CD4-positive, alpha-beta memory T cell (primary cell): ENCODE data around the gene MRPL28. TPM values are rescaled to one million over a fixed set of nuclear protein-coding genes. Genes with fewer than 3 reads are reported as not detected.
A peak's percentile ranks its signal among the peaks of the same experiment; 100 is the strongest.
"Not testable (repeated sequence)": the region's sequence is repeated elsewhere in the genome, so short reads cannot be mapped to it uniquely, and the experiment has no call there.

Source experiments
- CTCF ChIA-PET: fragments of 350-600 bp; sonication (Branson Sonifier 250); formaldehyde crosslinking; loops from one replicate; lab custom pipeline; 2021; ENCODE audit warnings: inconsistent platforms; ENCODE audit not compliant: partially characterized antibody; lab: Charles Lee
- POLR2A ChIA-PET: fragments of 350-600 bp; sonication (Branson Sonifier 250); formaldehyde crosslinking; loops from one replicate; lab custom pipeline; 2021; ENCODE audit not compliant: partially characterized antibody; lab: Charles Lee
- DNase-seq, 5 donors: peaks; one replicate each; pipeline versions ENCODE4 v3.0.0 to v3.0.0-alpha.2; 2020 to 2022; ENCODE audit warnings: mixed read lengths in 1 of 5
- H3K27ac ChIP-seq: one replicate; pipeline ENCODE4 v1.7.0; 2013; ENCODE audit warnings: low read depth, low read length
- H3K27me3 ChIP-seq: 2 replicates; pipeline ENCODE4 v1.7.0; 2013; ENCODE audit warnings: mild to moderate bottlenecking, low read length, moderate library complexity; ENCODE audit not compliant: insufficient read depth
- H3K36me3 ChIP-seq: 2 replicates; pipeline ENCODE4 v1.7.0; 2013; ENCODE audit warnings: mild to moderate bottlenecking, low read length, moderate library complexity; ENCODE audit not compliant: insufficient read depth
- H3K4me1 ChIP-seq: 2 replicates; pipeline ENCODE4 v1.7.0; 2013; ENCODE audit warnings: mild to moderate bottlenecking, low read length, moderate library complexity; ENCODE audit not compliant: insufficient read depth
- H3K4me3 ChIP-seq, 2 donors: one replicate each; pipeline ENCODE4 v1.7.0; 2013; ENCODE audit warnings: low read length in 2 of 2, mild to moderate bottlenecking in 1 of 2
- H3K9me3 ChIP-seq, 2 donors: one replicate each; pipeline ENCODE4 v1.7.0; 2013; ENCODE audit warnings: low read length in 2 of 2, control low read depth in 1 of 2; ENCODE audit not compliant: control insufficient read depth in 1 of 2
- H3K27ac Mint-ChIP-seq, 7 donors: one replicate each; pipeline ENCODE4 v1.8.0; 2020 to 2021; ENCODE audit warnings: mixed read lengths in 7 of 7, mild to moderate bottlenecking in 6 of 7, inconsistent platforms in 3 of 7, moderate library complexity in 3 of 7
- H3K27me3 Mint-ChIP-seq, 2 donors: one replicate each; pipeline ENCODE4 v1.8.0; 2020 to 2021; ENCODE audit warnings: mixed read lengths in 2 of 2
- H3K36me3 Mint-ChIP-seq, 2 donors: one replicate each; pipeline ENCODE4 v1.8.0; 2020 to 2021; ENCODE audit warnings: mixed read lengths in 2 of 2, inconsistent platforms in 1 of 2, mild to moderate bottlenecking in 1 of 2
- H3K4me1 Mint-ChIP-seq, 4 donors: one replicate each; pipeline ENCODE4 v1.8.0; 2020 to 2021; ENCODE audit warnings: mixed read lengths in 4 of 4, mild to moderate bottlenecking in 1 of 4
- H3K4me3 Mint-ChIP-seq, 8 donors: one replicate each; pipeline ENCODE4 v1.8.0; 2020 to 2021; ENCODE audit warnings: mixed read lengths in 8 of 8, mild to moderate bottlenecking in 7 of 8, moderate library complexity in 6 of 8, inconsistent platforms in 3 of 8
- H3K9me3 Mint-ChIP-seq, 8 donors: one replicate each; pipeline ENCODE4 v1.8.0; 2020 to 2021; ENCODE audit warnings: mixed read lengths in 8 of 8, mild to moderate bottlenecking in 5 of 8, inconsistent platforms in 3 of 8, moderate library complexity in 1 of 8
- intact Hi-C: fragments of 100-400 bp; cut with micrococcal nuclease; formaldehyde crosslinking; loops from one replicate; pipeline ENCODE4 v1.15.1; 2023
- polyA plus RNA-seq, 2 donors: library from polyadenylated mRNA; unstranded; fragments of 300-500 nt; fragmentation: Illumina TruSeq; gene quantifications; one replicate each; pipeline ENCODE4 v1.2.3, GENCODE V29; 2021
- total RNA-seq, 2 experiments: library from RNA; stranded (reverse); gene quantifications; one replicate each; pipeline ENCODE4 v1.2.3, GENCODE V29; 2021

MRPL28 gene
- total and polyA plus RNA-seq, 4 experiments from 2014 or later = 27.9 to 59.2 (median 43.9) TPM

DNA sequence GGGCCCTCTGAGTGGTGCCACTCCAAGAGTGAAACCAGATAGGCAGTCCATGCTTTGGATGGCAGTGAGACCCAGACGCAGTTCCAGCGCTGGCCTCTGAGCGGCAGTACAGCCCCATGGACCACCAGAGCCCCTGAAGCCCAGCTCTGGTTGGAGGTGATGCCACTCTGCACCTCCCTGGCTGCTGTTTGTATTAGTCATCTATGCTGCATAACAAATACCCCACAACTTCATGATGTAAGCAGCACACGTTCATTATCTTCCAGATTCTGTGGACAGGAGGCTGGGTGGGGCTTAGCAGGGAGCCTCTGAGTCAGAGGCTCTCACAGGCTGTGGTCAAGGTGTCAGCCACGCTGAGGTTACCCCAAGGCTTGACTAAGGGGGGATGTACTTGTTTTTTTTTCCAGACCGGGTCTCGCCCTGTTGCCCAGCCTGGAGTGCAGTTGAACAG is 21.6 kb upstream of the MRPL28 start:
- peak; percentile 61 to 80 (median 64) for DNase-seq
- POLR2A ChIA-PET = interaction anchor here (0.5 to 2.8 kb wide), 3 partner anchors 9 to 40 kb away, joined by 3 to 15 read pairs (median 11); partner anchors contain the start of gene DECR2
- CTCF ChIA-PET = interaction anchor here (1.4 to 2.0 kb wide), 2 partner anchors 9 to 95 kb away, joined by 3 to 7 read pairs; partner anchors contain the start of gene DECR2
- peaks cover 8% of the 10 kb centered on the region for H3K4me1 ChIP-seq
- H3K36me3 Mint-ChIP-seq = peaks cover 0 to 2% of the 10 kb centered on the region in 2 donors
- no peaks in the 10 kb centered on the region for H3K36me3 ChIP-seq
- peak overlapping the region in 4 of 7 donors; percentile 6 to 86 (median 52) for H3K27ac Mint-ChIP-seq
- H3K27ac ChIP-seq = no peak overlapping the region
- H3K4me1 Mint-ChIP-seq = peaks cover 12 to 16% (median 14%) of the 10 kb centered on the region in 4 donors
- no peaks in the 10 kb centered on the region for H3K27me3 Mint-ChIP-seq
- no peaks in the 10 kb centered on the region for H3K9me3 ChIP-seq
- intact Hi-C loops = loop anchor here (1.0 kb wide), 1 partner anchor 276 kb away; the partner anchor contains the start of gene RHOT2
- H3K27me3 ChIP-seq = no peaks in the 10 kb centered on the region
- H3K9me3 Mint-ChIP-seq = peaks cover 0 to 2% (median 0%) of the 10 kb centered on the region in 8 donors
- H3K4me3 Mint-ChIP-seq = peak overlapping the region in 1 of 8 donors; percentile 18
- no peak overlapping the region for H3K4me3 ChIP-seq

DNA sequence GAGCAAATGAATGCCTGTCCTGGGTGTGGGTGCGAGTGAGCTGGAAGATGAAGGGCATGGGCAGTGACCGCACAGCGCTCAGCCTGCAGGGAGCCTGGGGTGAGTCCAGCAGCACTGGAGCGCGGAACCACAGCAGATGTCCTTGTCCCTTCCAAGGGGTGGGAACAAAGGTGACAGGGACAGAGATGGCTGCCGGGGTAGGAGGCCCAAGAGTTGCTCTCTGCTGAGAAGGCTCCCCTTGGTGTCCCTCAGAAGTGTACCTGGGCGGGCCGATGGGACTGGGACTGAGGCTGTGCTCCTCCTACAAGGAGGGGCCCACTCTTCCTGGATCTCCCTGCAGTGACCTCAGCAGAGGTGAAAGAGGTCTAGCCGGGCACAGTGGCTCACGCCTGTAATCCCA is 19.0 kb upstream of the MRPL28 start:
- intact Hi-C loops = no loop called here
- peaks cover 5 to 7% (median 6%) of the 10 kb centered on the region in 4 donors for H3K4me1 Mint-ChIP-seq
- H3K27me3 Mint-ChIP-seq = no peaks in the 10 kb centered on the region
- Histone ChIP-seq H3K27me3 (no peaks in the 10 kb centered on the region), H3K4me1 (no peaks in the 10 kb centered on the region), H3K27ac (no peak overlapping the region), H3K4me3 (no peak overlapping the region), H3K9me3 (no peaks in the 10 kb centered on the region), H3K36me3 (no peaks in the 10 kb centered on the region)
- CTCF ChIA-PET = no interaction called here
- POLR2A ChIA-PET = interaction anchor here (0.8 kb wide), 1 partner anchor 19 kb away, joined by 3 read pairs; the partner anchor contains the start of gene MRPL28
- H3K4me3 Mint-ChIP-seq = no peak overlapping the region
- DNase-seq = no peak
- no peak overlapping the region for H3K27ac Mint-ChIP-seq
- peaks cover 0 to 2% (median 0%) of the 10 kb centered on the region in 8 donors for H3K9me3 Mint-ChIP-seq
- no peaks in the 10 kb centered on the region for H3K36me3 Mint-ChIP-seq

DNA sequence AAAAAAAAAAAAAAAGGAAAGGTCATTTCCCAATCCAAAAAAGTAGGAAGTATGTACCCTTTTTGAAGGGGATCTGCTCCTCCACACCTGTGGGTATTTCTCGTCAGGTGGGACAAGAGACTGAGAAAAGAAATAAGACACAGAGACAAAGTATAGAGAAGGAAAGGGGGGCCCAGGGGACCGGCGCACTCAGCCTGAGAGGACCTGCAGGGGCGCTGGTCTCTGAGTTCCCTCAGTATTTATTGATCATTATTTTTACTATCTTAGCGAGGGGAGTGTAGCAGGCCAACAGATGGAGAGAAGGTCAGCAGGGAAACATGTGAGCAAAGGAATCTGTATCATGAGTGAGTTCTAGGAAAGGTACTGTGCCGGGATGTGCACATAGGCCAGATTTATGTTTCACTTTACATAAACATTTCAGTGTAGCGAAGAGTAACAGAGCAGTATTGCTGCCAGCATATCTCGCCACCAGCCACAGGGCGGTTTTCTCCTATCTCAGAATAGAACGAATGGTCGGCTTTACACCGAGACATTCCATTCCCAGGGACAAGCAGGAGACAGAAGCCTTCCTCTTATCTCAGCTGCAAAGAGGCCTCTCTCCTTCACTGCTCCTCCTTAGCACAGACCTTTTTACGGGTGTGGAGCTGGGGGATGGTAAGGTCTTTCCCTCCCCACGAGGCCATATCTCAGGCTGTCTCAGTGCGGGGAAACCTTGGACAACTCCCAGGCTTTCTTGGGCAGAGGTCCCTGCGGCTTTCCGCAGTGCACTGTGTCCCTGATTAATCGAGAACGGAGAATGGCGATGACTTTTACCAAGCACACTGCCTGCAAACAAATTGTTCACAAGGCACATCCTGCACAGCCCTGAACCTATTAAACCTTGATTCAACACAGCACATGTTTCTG is 17.7 kb upstream of the MRPL28 start:
- POLR2A ChIA-PET = interaction anchor here (1.1 kb wide), 1 partner anchor 11 kb away, joined by 3 read pairs; no protein-coding TSS in a partner anchor

DNA sequence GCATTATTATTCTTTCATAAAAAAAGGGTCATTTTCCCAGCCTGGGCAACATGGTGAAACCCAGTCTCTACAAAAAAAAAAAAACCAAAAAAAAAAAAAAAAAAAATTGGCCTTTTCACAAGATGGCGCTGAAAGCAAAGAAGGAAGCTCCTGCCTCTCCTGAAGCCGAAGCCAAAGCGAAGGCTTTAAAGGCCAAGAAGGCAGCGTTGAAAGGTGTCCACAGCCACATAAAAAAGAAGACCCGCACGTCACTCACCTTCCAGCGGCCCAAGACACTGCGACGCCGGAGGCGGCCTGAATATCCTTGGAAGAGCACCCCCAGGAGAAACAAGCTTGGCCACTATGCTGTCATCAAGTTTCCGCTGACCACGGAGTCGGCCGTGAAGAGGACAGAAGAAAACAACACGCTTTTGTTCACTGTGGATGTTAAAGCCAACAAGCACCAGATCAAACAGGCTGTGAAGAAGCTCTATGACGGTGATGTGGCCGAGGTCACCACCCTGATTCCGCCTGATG is 16.4 kb upstream of the MRPL28 start:
- H3K27ac Mint-ChIP-seq = peak overlapping the region in 2 of 7 donors; percentile 21 to 57

More for the DNA sequence above, 17.7 kb upstream of the MRPL28 start:
- H3K4me3 Mint-ChIP-seq, DNase-seq, H3K36me3 ChIP-seq, H3K9me3 Mint-ChIP-seq, H3K9me3 ChIP-seq, H3K27me3 ChIP-seq, H3K4me3 ChIP-seq, intact Hi-C loops, CTCF ChIA-PET, H3K27me3 Mint-ChIP-seq, H3K27ac ChIP-seq, H3K36me3 Mint-ChIP-seq, H3K4me1 ChIP-seq: not testable (repeated sequence)
- Mint-ChIP-seq H3K4me1 (peaks cover 12 to 14% (median 13%) of the 10 kb centered on the region in 4 donors), H3K27ac (peak overlapping the region in 3 of 7 donors; percentile 6 to 53 (median 43))

DNA sequence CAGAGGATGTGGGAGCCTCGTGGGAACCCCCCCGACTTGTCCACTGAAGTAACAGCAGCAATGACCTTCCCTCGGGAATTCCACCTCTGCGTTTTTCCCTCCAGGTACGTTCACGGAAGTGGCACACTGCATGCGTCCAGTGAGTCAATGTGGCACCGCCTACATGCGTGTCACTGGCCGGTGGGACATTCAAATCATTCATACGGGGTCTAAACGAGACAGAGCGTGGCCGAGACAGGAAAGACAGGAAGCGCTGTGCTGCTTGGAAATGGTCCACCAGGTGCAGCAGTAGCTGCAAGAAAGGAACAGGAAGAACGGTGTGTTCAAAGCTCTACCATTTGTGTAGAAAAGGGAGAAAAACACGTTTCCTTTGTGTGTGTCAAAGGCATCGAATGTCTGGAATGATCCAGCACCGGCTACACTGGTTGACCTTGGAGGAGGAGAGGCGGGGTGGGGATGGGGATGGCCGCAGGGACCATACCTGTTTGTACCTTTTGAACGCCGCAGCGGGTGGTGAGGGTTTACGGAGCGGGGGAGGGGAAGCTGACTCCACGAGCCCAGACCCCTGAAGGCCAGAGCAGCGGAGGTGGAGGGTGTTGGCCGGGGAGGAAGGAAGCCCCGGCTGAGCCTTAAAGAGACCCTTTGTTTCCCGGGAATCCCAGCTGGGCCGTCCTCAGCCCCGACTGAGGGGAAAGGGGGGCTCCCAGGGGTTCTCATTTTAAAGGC is 13.2 kb upstream of the MRPL28 start:
- POLR2A ChIA-PET = interaction anchor here (1.2 to 4.1 kb wide), 11 partner anchors 8 to 253 kb away, joined by 3 to 35 read pairs (median 5); partner anchors contain the start of genes DECR2, FAM234A, METTL26 and MRPL28
- no peaks in the 10 kb centered on the region for H3K27me3 Mint-ChIP-seq
- H3K27ac Mint-ChIP-seq = peak overlapping the region; percentile 62 to 92 (median 80)

More for the DNA sequence above, 16.4 kb upstream of the MRPL28 start:
- peaks cover 11 to 17% (median 14%) of the 10 kb centered on the region in 4 donors for H3K4me1 Mint-ChIP-seq
- Histone ChIP-seq H3K27me3 (no peaks in the 10 kb centered on the region), H3K4me1 (peaks cover 13% of the 10 kb centered on the region), H3K9me3 (no peaks in the 10 kb centered on the region), H3K36me3 (no peaks in the 10 kb centered on the region), H3K4me3 (no peak overlapping the region), H3K27ac (no peak overlapping the region)
- no peak for DNase-seq
- no peak overlapping the region for H3K4me3 Mint-ChIP-seq
- POLR2A ChIA-PET = no interaction called here
- intact Hi-C loops = no loop called here
- H3K9me3 Mint-ChIP-seq = peaks cover 0 to 1% (median 0%) of the 10 kb centered on the region in 8 donors
- CTCF ChIA-PET = no interaction called here
- no peaks in the 10 kb centered on the region for H3K27me3 Mint-ChIP-seq
- H3K36me3 Mint-ChIP-seq = peaks cover 0 to 2% of the 10 kb centered on the region in 2 donors

More for the DNA sequence above, 13.2 kb upstream of the MRPL28 start:
- Mint-ChIP-seq H3K9me3 (peaks cover 0 to 1% (median 0%) of the 10 kb centered on the region in 8 donors), H3K4me3 (peak overlapping the region; percentile 85 to 95 (median 93)), H3K36me3 (peaks cover 0 to 6% of the 10 kb centered on the region in 2 donors), H3K4me1 (peaks cover 10 to 31% (median 22%) of the 10 kb centered on the region in 4 donors)
- Histone ChIP-seq H3K36me3 (no peaks in the 10 kb centered on the region), H3K9me3 (no peaks in the 10 kb centered on the region), H3K4me1 (peaks cover 36% of the 10 kb centered on the region), H3K27me3 (no peaks in the 10 kb centered on the region), H3K4me3 (peak overlapping the region; percentile 57 to 74), H3K27ac (peak overlapping the region; percentile 8)
- peak in 4 of 5 donors; percentile 36 to 84 (median 40) for DNase-seq
- intact Hi-C loops = loop anchor here (2.0 kb wide), 1 partner anchor 31 kb away; the partner anchor contains the start of gene AXIN1
- CTCF ChIA-PET = interaction anchor here (0.7 to 1.5 kb wide), 3 partner anchors 13 to 148 kb away, joined by 3 read pairs; partner anchors contain the start of genes MRPL28 and RAB11FIP3
